GM12878 (cell line): ENCODE measurements around the gene F12. TPM values are rescaled to one million over a fixed set of nuclear protein-coding genes. Genes with fewer than 3 reads are reported as not detected.
A peak's percentile ranks its signal among the peaks of the same experiment; 100 is the strongest.

Experiments
- CEBPB ChIP-seq, 2 experiments: fragments of 150-350 bp in 1 of 2; IDR thresholded peaks; 2 replicates each; pipeline ENCODE4 v1.6.1; 2012 to 2014; ENCODE audit warnings: low read depth in 2 of 2, low read length in 2 of 2, borderline replicate concordance in 1 of 2, inconsistent platforms in 1 of 2
- CHD4 ChIP-seq: fragments of 200-600 bp; sonication (generic); IDR thresholded peaks from 2 replicates; pipeline ENCODE4 v1.6.1; 2016; ENCODE audit warnings: mild to moderate bottlenecking
- EGR1 ChIP-seq, 2 experiments: IDR thresholded peaks; 1 replicate in 1 of 2; 2 replicates in 1 of 2; pipeline ENCODE4 v1.6.1; 2011 to 2012; ENCODE audit warnings: low read depth in 2 of 2, low read length in 2 of 2, borderline replicate concordance in 1 of 2, mild to moderate bottlenecking in 1 of 2, moderate library complexity in 1 of 2
- EZH2 ChIP-seq: IDR thresholded peaks from 2 replicates; pipeline ENCODE4 v1.6.1; 2012; ENCODE audit warnings: low read depth, mild to moderate bottlenecking, control low read depth, inconsistent platforms, low read length, borderline replicate concordance; ENCODE audit not compliant: control insufficient read depth
- FOXM1 ChIP-seq: IDR thresholded peaks from 2 replicates; pipeline ENCODE4 v1.6.1; 2012; ENCODE audit warnings: low read depth, mild to moderate bottlenecking, inconsistent platforms, low read length, moderate library complexity
- POLR2AphosphoS5 ChIP-seq: IDR thresholded peaks from 2 replicates; pipeline ENCODE4 v1.6.1; 2011; ENCODE audit warnings: mild to moderate bottlenecking, low read length, inconsistent platforms
- RB1 ChIP-seq: fragments of 450-650 bp; formaldehyde crosslinking; IDR thresholded peaks from 2 replicates; pipeline ENCODE4 v1.6.1; 2017; ENCODE audit warnings: mild to moderate bottlenecking, borderline replicate concordance
- SMAD1 ChIP-seq: fragments of 450-650 bp; IDR thresholded peaks from 2 replicates; pipeline ENCODE4 v1.6.1; 2018; ENCODE audit warnings: mild to moderate bottlenecking, low read depth; ENCODE audit not compliant: partially characterized antibody
- SREBF1 ChIP-seq: IDR thresholded peaks from 2 replicates; pipeline ENCODE4 v1.6.1; 2012; ENCODE audit warnings: mild to moderate bottlenecking, low read length
- ZSCAN29 ChIP-seq: fragments of 450-650 bp; IDR thresholded peaks from 2 replicates; pipeline ENCODE4 v1.6.1; 2017; ENCODE audit warnings: mild to moderate bottlenecking, moderate library complexity
- polyA plus RNA-seq, 11 experiments: library from polyadenylated mRNA; depleted of rRNA in 4 of 11; unstranded in 6 of 11; stranded (reverse) in 5 of 11; fragments of >200 nt; fragmentation: Nextera tagmentation in 4 of 11; fragmentation: Illumina TruSeq in 1 of 11; extraction: Ambion mirVana in 4 of 11; extraction: Trizol in 1 of 11; gene quantifications; 1 replicate in 1 of 11; 2 replicates in 10 of 11; pipeline versions ENCODE4 v1.2.1 to v1.2.3, GENCODE V29; 2011 to 2016; ENCODE audit warnings: inconsistent platforms in 2 of 11, missing spikeins in 2 of 11, low read depth in 1 of 11
- total RNA-seq, 4 experiments: library from RNA; depleted of rRNA in 3 of 4; stranded (reverse); fragments of >200 nt in 3 of 4; fragmentation: Illumina TruSeq in 1 of 4; extraction: Trizol in 1 of 4; gene quantifications; 2 replicates each; pipeline versions ENCODE4 v1.2.1 to v1.2.3, GENCODE V29; 2013 to 2021
- TF ChIP-seq, protein P1 (sequence below): fragments of 450-650 bp; IDR thresholded peaks from 2 replicates; pipeline ENCODE4 v1.6.1; 2017; ENCODE audit warnings: low read depth, mild to moderate bottlenecking, moderate library complexity
- TF ChIP-seq, protein P2 (sequence below): fragments of 150-350 bp; IDR thresholded peaks from 2 replicates; pipeline ENCODE4 v1.6.1; 2016; ENCODE audit warnings: low read depth, low read length
- TF ChIP-seq, protein P3 (sequence below): IDR thresholded peaks from 2 replicates; pipeline ENCODE4 v1.6.1; 2012; ENCODE audit warnings: low read depth, low read length, improper control_type of control experiment
- TF ChIP-seq, protein P4 (sequence below): fragments of 450-650 bp; IDR thresholded peaks from 2 replicates; pipeline ENCODE4 v1.6.1; 2016; ENCODE audit warnings: mild to moderate bottlenecking, moderate library complexity, borderline replicate concordance

The F12 gene
- total and polyA plus RNA-seq, 10 of the 15 experiments (the other 5 are each of a cell fraction or from before 2014, with no cell fraction given) = 0.25 to 11.3 (median 5.5) TPM

DNA sequence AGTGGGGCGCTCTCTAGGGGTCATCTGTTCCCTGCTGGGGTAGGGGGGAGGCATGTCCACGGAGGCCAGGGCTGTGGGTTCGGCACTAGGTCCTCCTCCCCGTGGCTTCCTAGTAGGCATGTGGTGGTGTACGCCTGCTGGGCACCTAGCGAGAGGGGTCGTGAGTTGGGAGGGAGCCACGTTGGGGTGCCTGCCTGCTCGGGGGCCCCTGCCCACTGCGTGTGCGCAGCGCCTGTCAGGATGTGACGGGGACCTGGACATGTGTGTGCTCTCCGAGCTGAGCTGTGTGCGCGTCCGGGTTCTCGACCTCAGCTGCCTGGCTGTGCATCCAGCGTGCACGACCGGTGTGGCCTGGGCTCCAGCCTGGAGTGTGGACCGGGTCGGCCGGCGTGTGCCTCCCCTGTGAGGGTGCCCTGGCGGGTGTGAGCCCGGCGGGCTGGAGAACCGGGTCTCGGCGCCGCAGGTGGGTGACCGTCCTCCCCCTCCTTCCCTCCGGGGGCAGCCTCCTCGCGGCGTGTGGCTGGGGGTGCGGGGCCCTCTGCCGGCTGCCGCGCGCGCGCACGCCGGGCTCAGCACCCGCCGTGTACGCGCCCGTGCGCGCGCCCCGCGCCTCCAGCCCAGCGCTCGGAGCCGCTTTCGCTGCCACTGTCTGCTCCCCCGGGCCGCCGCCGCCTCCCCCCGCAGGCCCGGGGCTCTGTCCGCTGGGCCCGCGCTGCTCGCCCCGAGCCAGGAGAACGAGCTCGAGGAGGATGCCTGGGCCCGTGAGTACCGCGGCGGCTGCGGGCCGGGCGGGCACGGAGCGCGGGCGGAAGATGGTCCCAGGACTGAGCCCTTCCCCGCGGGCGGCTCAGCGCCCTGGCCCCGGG, 37.1 kb upstream of the F12 start, which contains the start of gene PRR7 (continued):
- TF ChIP-seq, protein P1, sequence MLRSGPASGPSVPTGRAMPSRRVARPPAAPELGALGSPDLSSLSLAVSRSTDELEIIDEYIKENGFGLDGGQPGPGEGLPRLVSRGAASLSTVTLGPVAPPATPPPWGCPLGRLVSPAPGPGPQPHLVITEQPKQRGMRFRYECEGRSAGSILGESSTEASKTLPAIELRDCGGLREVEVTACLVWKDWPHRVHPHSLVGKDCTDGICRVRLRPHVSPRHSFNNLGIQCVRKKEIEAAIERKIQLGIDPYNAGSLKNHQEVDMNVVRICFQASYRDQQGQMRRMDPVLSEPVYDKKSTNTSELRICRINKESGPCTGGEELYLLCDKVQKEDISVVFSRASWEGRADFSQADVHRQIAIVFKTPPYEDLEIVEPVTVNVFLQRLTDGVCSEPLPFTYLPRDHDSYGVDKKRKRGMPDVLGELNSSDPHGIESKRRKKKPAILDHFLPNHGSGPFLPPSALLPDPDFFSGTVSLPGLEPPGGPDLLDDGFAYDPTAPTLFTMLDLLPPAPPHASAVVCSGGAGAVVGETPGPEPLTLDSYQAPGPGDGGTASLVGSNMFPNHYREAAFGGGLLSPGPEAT = no peak
- no peak for TF ChIP-seq FOXM1
- TF ChIP-seq, protein P2, sequence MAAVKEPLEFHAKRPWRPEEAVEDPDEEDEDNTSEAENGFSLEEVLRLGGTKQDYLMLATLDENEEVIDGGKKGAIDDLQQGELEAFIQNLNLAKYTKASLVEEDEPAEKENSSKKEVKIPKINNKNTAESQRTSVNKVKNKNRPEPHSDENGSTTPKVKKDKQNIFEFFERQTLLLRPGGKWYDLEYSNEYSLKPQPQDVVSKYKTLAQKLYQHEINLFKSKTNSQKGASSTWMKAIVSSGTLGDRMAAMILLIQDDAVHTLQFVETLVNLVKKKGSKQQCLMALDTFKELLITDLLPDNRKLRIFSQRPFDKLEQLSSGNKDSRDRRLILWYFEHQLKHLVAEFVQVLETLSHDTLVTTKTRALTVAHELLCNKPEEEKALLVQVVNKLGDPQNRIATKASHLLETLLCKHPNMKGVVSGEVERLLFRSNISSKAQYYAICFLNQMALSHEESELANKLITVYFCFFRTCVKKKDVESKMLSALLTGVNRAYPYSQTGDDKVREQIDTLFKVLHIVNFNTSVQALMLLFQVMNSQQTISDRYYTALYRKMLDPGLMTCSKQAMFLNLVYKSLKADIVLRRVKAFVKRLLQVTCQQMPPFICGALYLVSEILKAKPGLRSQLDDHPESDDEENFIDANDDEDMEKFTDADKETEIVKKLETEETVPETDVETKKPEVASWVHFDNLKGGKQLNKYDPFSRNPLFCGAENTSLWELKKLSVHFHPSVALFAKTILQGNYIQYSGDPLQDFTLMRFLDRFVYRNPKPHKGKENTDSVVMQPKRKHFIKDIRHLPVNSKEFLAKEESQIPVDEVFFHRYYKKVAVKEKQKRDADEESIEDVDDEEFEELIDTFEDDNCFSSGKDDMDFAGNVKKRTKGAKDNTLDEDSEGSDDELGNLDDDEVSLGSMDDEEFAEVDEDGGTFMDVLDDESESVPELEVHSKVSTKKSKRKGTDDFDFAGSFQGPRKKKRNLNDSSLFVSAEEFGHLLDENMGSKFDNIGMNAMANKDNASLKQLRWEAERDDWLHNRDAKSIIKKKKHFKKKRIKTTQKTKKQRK = no peak
- 0 out of 2 replicates have a peak, but pooled peaks have one; percentile 34 for TF ChIP-seq ZSCAN29
- TF ChIP-seq, protein P3, sequence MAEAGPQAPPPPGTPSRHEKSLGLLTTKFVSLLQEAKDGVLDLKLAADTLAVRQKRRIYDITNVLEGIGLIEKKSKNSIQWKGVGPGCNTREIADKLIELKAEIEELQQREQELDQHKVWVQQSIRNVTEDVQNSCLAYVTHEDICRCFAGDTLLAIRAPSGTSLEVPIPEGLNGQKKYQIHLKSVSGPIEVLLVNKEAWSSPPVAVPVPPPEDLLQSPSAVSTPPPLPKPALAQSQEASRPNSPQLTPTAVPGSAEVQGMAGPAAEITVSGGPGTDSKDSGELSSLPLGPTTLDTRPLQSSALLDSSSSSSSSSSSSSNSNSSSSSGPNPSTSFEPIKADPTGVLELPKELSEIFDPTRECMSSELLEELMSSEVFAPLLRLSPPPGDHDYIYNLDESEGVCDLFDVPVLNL = no peak
- TF ChIP-seq RB1 = peak; percentile 61; the same call in 1 of the 2 replicates
- TF ChIP-seq CHD4 = no peak
- no peak for TF ChIP-seq EGR1 (IDR thresholded peaks at IDR 0.05; ENCODE audit: borderline replicate concordance in 1 of 2, low read depth in 2 of 2, low read length in 2 of 2)
- TF ChIP-seq POLR2AphosphoS5 = peak; percentile 73; the same call in 1 of the 2 replicates
- no peak for TF ChIP-seq EZH2
- TF ChIP-seq SREBF1 = no peak
- TF ChIP-seq CEBPB (IDR thresholded peaks at IDR 0.05; ENCODE audit: borderline replicate concordance in 1 of 2, low read depth in 2 of 2, low read length in 2 of 2) = no peak
- TF ChIP-seq SMAD1 = no peak
- TF ChIP-seq, protein P4, sequence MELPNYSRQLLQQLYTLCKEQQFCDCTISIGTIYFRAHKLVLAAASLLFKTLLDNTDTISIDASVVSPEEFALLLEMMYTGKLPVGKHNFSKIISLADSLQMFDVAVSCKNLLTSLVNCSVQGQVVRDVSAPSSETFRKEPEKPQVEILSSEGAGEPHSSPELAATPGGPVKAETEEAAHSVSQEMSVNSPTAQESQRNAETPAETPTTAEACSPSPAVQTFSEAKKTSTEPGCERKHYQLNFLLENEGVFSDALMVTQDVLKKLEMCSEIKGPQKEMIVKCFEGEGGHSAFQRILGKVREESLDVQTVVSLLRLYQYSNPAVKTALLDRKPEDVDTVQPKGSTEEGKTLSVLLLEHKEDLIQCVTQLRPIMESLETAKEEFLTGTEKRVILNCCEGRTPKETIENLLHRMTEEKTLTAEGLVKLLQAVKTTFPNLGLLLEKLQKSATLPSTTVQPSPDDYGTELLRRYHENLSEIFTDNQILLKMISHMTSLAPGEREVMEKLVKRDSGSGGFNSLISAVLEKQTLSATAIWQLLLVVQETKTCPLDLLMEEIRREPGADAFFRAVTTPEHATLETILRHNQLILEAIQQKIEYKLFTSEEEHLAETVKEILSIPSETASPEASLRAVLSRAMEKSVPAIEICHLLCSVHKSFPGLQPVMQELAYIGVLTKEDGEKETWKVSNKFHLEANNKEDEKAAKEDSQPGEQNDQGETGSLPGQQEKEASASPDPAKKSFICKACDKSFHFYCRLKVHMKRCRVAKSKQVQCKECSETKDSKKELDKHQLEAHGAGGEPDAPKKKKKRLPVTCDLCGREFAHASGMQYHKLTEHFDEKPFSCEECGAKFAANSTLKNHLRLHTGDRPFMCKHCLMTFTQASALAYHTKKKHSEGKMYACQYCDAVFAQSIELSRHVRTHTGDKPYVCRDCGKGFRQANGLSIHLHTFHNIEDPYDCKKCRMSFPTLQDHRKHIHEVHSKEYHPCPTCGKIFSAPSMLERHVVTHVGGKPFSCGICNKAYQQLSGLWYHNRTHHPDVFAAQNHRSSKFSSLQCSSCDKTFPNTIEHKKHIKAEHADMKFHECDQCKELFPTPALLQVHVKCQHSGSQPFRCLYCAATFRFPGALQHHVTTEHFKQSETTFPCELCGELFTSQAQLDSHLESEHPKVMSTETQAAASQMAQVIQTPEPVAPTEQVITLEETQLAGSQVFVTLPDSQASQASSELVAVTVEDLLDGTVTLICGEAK = no peak
